K562 (cell line): ENCODE results near the gene JAKMIP1. TPM values are rescaled to one million over a fixed set of nuclear protein-coding genes. Genes with fewer than 3 reads are reported as not detected.

Experiments
- ATAC-seq: fragments of 200-7000 bp; cut with Tn5 transposase; 3 replicates; pipeline ENCODE4 v1.9.1; 2020; ENCODE audit warnings: moderate library complexity
- BruUV-seq: library from RNA; stranded (reverse); fragments of 400-500 nt; replicated peaks from 2 replicates; lab custom pipeline; 2021; lab: Mats Ljungman, UMichigan
- CTCF ChIA-PET: fragments of 300-600 bp; formaldehyde crosslinking; extraction: SDS; loops from one replicate; lab custom pipeline; 2021; ENCODE audit warnings: low intra/inter-chr PET ratio; lab: Yijun Ruan, JAX
- POLR2A ChIA-PET: fragments of 300-600, 350-650 bp; sonication (Branson Sonifier 250); formaldehyde crosslinking; extraction: SDS; loops from one replicate; lab custom pipeline; 2021; ENCODE audit warnings: antibody characterized with exemption, inconsistent platforms; lab: Yijun Ruan, JAX
- DNase-seq, 4 experiments: peaks; one replicate each; pipeline versions ENCODE4 v3.0.0 to v3.0.0-alpha.2; 2011 to 2018; ENCODE audit warnings: low spot score in 3 of 4, mixed read lengths in 3 of 4; ENCODE audit errors: extremely low read depth in 1 of 4
- FAIRE-seq: peaks from 2 replicates; lab custom pipeline; 2011; peaks lifted over from hg19 to GRCh38; lab: Jason Lieb, UNC
- H2AFZ ChIP-seq: 2 replicates; pipeline ENCODE4 v1.6.0; 2011; ENCODE audit warnings: low read depth, low read length, control low read depth, inconsistent platforms
- H3K27ac ChIP-seq: fragments of 200-600 bp; 3 replicates; pipeline ENCODE4 v1.8.0; 2011; ENCODE audit warnings: low read depth, mild to moderate bottlenecking, control low read depth, inconsistent platforms, low read length, moderate library complexity, mixed read lengths; ENCODE audit errors: extremely low read depth
- H3K27me3 ChIP-seq, 2 experiments: fragments of 300-600 bp in 1 of 2; 2 replicates in 1 of 2; 3 replicates in 1 of 2; pipeline versions ENCODE4 v1.6.0 to v1.8.0; 2011; ENCODE audit warnings: inconsistent platforms in 2 of 2, low read length in 2 of 2, mild to moderate bottlenecking in 1 of 2, mixed read lengths in 1 of 2, moderate library complexity in 1 of 2; ENCODE audit not compliant: control insufficient read depth in 2 of 2, insufficient read depth in 2 of 2
- H3K36me3 ChIP-seq: fragments of 300-600 bp; 3 replicates; pipeline ENCODE4 v1.8.0; 2011; ENCODE audit warnings: mild to moderate bottlenecking, low read length, inconsistent platforms; ENCODE audit not compliant: control insufficient read depth, insufficient read depth
- H3K4me1 ChIP-seq, 2 experiments: fragments of 200-600 bp in 1 of 2; replicated peaks in 1 of 2; 2 replicates in 1 of 2; 3 replicates in 1 of 2; pipeline versions ENCODE4 v1.5.1 to v1.8.0; 2011; ENCODE audit warnings: inconsistent platforms in 2 of 2, low read length in 2 of 2, mild to moderate bottlenecking in 1 of 2, mixed read lengths in 1 of 2, moderate library complexity in 1 of 2; ENCODE audit not compliant: control insufficient read depth in 2 of 2, insufficient read depth in 2 of 2
- H3K4me2 ChIP-seq: 2 replicates; pipeline ENCODE4 v1.6.1; 2011; ENCODE audit warnings: low read length, control low read depth, inconsistent platforms, mixed read lengths; ENCODE audit not compliant: insufficient read depth
- H3K4me3 ChIP-seq: fragments of 200-600 bp; sonication (generic), shearing (Covaris generic); 2 replicates; pipeline ENCODE4 v1.5.1; 2016; ENCODE audit warnings: control low read depth, inconsistent platforms
- H3K79me2 ChIP-seq: fragments of 200-600 bp; 3 replicates; pipeline ENCODE4 v1.8.0; 2011; ENCODE audit warnings: low read length, inconsistent platforms; ENCODE audit not compliant: control insufficient read depth, insufficient read depth
- H3K9ac ChIP-seq, 2 experiments: 2 replicates each; pipeline versions ENCODE4 v1.6.0 to v1.6.1; 2011; ENCODE audit warnings: low read depth in 2 of 2, low read length in 2 of 2, control low read depth in 1 of 2, inconsistent platforms in 1 of 2, mild to moderate bottlenecking in 1 of 2, mixed read lengths in 1 of 2; ENCODE audit not compliant: insufficient read depth in 1 of 2
- H3K9me1 ChIP-seq: one replicate; pipeline ENCODE4 v1.6.0; 2011; ENCODE audit warnings: inconsistent platforms, mild to moderate bottlenecking, low read length, moderate library complexity; ENCODE audit not compliant: control insufficient read depth, insufficient read depth
- H3K9me3 ChIP-seq: replicated peaks from 2 replicates; pipeline ENCODE4 v1.5.1; 2011; ENCODE audit warnings: low read depth, low read length, inconsistent platforms; ENCODE audit not compliant: control insufficient read depth, insufficient read depth
- H4K20me1 ChIP-seq: replicated peaks from 2 replicates; pipeline ENCODE4 v1.6.1; 2011; ENCODE audit warnings: low read length, inconsistent platforms, mixed read lengths; ENCODE audit not compliant: control insufficient read depth, insufficient read depth
- DIDO1 ChIP-seq: fragments of 450-650 bp; IDR thresholded peaks from 2 replicates; pipeline ENCODE4 v1.6.1; 2016; ENCODE audit warnings: low read depth, missing biosample characterization, missing genetic modification characterization
- ILF3 ChIP-seq: fragments of 450-650 bp; IDR thresholded peaks from 2 replicates; pipeline ENCODE4 v1.6.1; 2018; ENCODE audit warnings: antibody characterized with exemption, mild to moderate bottlenecking, moderate library complexity, borderline replicate concordance
- L3MBTL2 ChIP-seq: fragments of 450-650 bp; IDR thresholded peaks from 2 replicates; pipeline ENCODE4 v1.6.1; 2016; ENCODE audit warnings: mild to moderate bottlenecking, moderate library complexity
- MNT ChIP-seq, 2 experiments: fragments of 450-650 bp; conservative IDR thresholded peaks; 2 replicates each; pipeline ENCODE4 v1.6.1; 2017; ENCODE audit warnings: mild to moderate bottlenecking in 2 of 2, moderate library complexity in 2 of 2
- NFE2 ChIP-seq: IDR thresholded peaks from 2 replicates; pipeline ENCODE4 v1.6.1; 2014; ENCODE audit warnings: antibody characterized with exemption, low read depth
- SMARCB1 ChIP-seq: IDR thresholded peaks from 2 replicates; pipeline ENCODE4 v1.6.1; 2011; ENCODE audit warnings: improper control_type of control experiment, low read depth; ENCODE audit not compliant: insufficient read length
- STAT5B ChIP-seq: fragments of 250-450 bp; sonication (Bioruptor Pico); IDR thresholded peaks from 2 replicates; pipeline ENCODE4 v1.8.0; 2021; ENCODE audit warnings: mild to moderate bottlenecking, inconsistent platforms
- ZHX1 ChIP-seq: fragments of 150-350 bp; conservative IDR thresholded peaks from 2 replicates; pipeline ENCODE4 v1.6.1; 2014; ENCODE audit warnings: low read length
- ZNF121 ChIP-seq: sonication (generic); formaldehyde crosslinking; conservative IDR thresholded peaks from 2 replicates; pipeline ENCODE4 v1.8.0; 2022; ENCODE audit warnings: missing genetic modification reagents
- ZNF561 ChIP-seq: fragments of 450-650 bp; formaldehyde crosslinking; conservative IDR thresholded peaks from 2 replicates; pipeline ENCODE4 v1.4.0; 2020; ENCODE audit warnings: mild to moderate bottlenecking, moderate library complexity
- ZSCAN29 ChIP-seq: fragments of 450-650 bp; IDR thresholded peaks from 2 replicates; pipeline ENCODE4 v1.6.1; 2017
- WGBS: fragments of 100-300 bp; shearing (Covaris generic); methylation state at CpG from one replicate; pipeline ENCODE4 v1.1.6; 2016; ENCODE audit warnings: low coverage, mixed read lengths; ENCODE audit not compliant: insufficient coverage; ENCODE audit errors: missing lambda C conversion rate; 5-methylcytosine and 5-hydroxymethylcytosine counted together
- in situ Hi-C: fragments of 300-500 bp; cut with MboI; formaldehyde crosslinking; loops from 4 replicates; pipeline ENCODE4 v1.15.0; 2018; ENCODE audit warnings: inconsistent platforms, mixed read lengths
- intact Hi-C: fragments of 100-400 bp; cut with micrococcal nuclease; formaldehyde crosslinking; loops from 2 replicates; pipeline ENCODE4 v1.14.2; 2022
- polyA plus RNA-seq, 8 experiments: library from polyadenylated mRNA; depleted of rRNA in 4 of 8; stranded (reverse) in 5 of 8; unstranded in 3 of 8; fragments of >200 nt; fragmentation: Nextera tagmentation in 2 of 8; fragmentation: Illumina TruSeq in 1 of 8; extraction: Ambion mirVana in 2 of 8; extraction: Trizol in 1 of 8; gene quantifications; 2 replicates each; pipeline versions ENCODE4 v1.2.1 to v1.2.3, GENCODE V29; 2011 to 2014; ENCODE audit warnings: inconsistent platforms in 1 of 8, missing spikeins in 1 of 8
- total RNA-seq, 7 experiments: library from RNA; depleted of rRNA in 6 of 7; stranded (reverse); fragments of >200 nt in 6 of 7; fragmentation: Illumina TruSeq in 2 of 7; extraction: Trizol in 2 of 7; gene quantifications; 2 replicates each; pipeline versions ENCODE4 v1.2.1 to v1.2.3, GENCODE V29; 2011 to 2021; ENCODE audit warnings: low replicate concordance in 1 of 7

Gene JAKMIP1
- total and polyA plus RNA-seq, 9 of the 15 experiments (the other 6 are each of a cell fraction or from before 2014, with no cell fraction given) = not detected

- in situ Hi-C loops = no loop called here
- WGBS = 0% methylated on average over 6 of the region's 6 CpGs
- ATAC-seq (no peak), DNase-seq (no peak), FAIRE-seq (no peak)
- no peaks in the 10 kb centered on the region for H4K20me1 ChIP-seq
- no TSS peak for BruUV-seq
- no peaks in the 10 kb centered on the region for H3K36me3 ChIP-seq
- no peaks in the 10 kb centered on the region for H3K9me1 ChIP-seq
- CTCF ChIA-PET = no interaction called here
- no peak overlapping the region for H3K4me2 ChIP-seq
- no peaks in the 10 kb centered on the region for H3K9me3 ChIP-seq
- intact Hi-C loops = no loop called here
- no peak for TF ChIP-seq DIDO1 (tag)
- peak; percentile 35 for TF ChIP-seq NFE2
- H3K79me2 ChIP-seq = no peaks in the 10 kb centered on the region
- peaks cover 0 to 33% of the 10 kb centered on the region in 2 experiments; a peak in 3 of 5 replicates for H3K27me3 ChIP-seq
- H2AFZ ChIP-seq = no peak overlapping the region
- POLR2A ChIA-PET = no interaction called here
- no peak overlapping the region for H3K4me3 ChIP-seq
- no peak overlapping the region for H3K27ac ChIP-seq
- H3K4me1 ChIP-seq = no peaks in the 10 kb centered on the region; a peak in 1 of 5 replicates
- no peak overlapping the region for H3K9ac ChIP-seq
These were observed 33.6 kb upstream of the JAKMIP1 start for GRCh38 chr4:6233929-6234328.

DNA sequence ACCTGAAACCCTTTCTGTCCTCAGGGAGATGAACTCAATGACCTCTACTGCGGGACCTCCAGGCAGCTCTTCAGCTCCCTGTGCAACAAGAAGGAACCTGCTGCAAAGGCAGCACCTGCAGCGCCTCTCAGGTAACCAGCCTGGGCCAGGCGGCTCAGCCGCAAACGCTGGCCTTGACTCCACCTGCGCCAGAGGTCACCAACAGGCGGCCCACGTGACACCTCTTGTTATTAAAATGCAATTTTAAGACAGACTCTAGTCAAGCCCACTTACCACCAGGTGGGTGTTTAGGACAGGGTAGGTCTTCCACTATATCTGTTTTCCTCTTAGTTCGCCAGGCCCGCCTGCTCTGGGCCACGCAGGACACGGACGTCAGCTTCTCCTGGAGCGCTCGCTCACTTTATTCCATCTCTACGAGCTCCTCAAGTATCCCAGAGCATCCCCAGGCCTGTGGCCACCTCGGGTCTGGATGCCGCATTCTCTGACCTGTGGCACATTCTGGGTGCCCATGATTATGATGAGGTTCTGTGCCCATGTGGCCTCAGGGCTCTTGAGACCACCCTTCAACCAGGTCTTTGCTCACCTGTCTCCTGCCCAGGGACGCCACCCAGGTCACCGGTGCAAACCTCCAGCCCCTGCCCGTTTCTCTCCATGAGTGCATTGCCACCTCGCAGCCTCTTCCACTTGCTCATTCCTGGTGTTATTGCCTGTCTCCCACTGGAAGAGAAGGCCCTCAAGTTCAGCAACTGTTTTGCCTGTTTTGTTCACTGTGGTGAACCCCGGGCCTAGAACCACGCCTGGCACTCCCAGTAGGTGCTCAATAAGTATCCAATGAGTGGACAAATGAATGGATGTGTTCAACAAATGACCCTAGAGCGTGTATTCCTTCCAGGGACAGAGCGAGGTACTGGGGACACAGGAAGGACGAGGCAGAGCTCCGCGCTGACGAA lies 32.8 kb upstream of the JAKMIP1 start:
- in situ Hi-C loops = no loop called here
- POLR2A ChIA-PET = interaction anchor here (1.5 kb wide), 1 partner anchor 12 kb away, joined by 3 read pairs; no protein-coding TSS in a partner anchor
- no peaks in the 10 kb centered on the region for H3K9me3 ChIP-seq
- DNase-seq (no peak), FAIRE-seq (no peak), ATAC-seq (no peak)
- CTCF ChIA-PET = no interaction called here
- TF ChIP-seq L3MBTL2 (no peak), ILF3 (no peak), ZHX1 (no peak), ZNF121 (no peak), STAT5B (CRISPR knock-in tag) (no peak), ZSCAN29 (no peak), SMARCB1 (no peak), MNT (conservative IDR thresholded peaks at IDR 0.05) (no peak), ZNF561 (no peak)
- no peak overlapping the region for H2AFZ ChIP-seq
- H3K27ac ChIP-seq = no peak overlapping the region
- no peaks in the 10 kb centered on the region for H3K9me1 ChIP-seq
- BruUV-seq = no TSS peak
- intact Hi-C loops = no loop called here
- H3K79me2 ChIP-seq = no peaks in the 10 kb centered on the region
- 7% methylated on average over 30 of the region's 30 CpGs for WGBS
- H3K4me1 ChIP-seq = no peaks in the 10 kb centered on the region; a peak in 1 of 5 replicates
- no peaks in the 10 kb centered on the region for H3K36me3 ChIP-seq
- H3K4me2 ChIP-seq = no peak overlapping the region
- H4K20me1 ChIP-seq = no peaks in the 10 kb centered on the region
- no peak overlapping the region for H3K9ac ChIP-seq
- peaks cover 0 to 32% of the 10 kb centered on the region in 2 experiments; a peak in 3 of 5 replicates for H3K27me3 ChIP-seq
- no peak overlapping the region for H3K4me3 ChIP-seq
